Measurements from ENCODE around the gene RGP1.
A peak's percentile ranks its signal among the peaks of the same experiment; 100 is the strongest.

DNA sequence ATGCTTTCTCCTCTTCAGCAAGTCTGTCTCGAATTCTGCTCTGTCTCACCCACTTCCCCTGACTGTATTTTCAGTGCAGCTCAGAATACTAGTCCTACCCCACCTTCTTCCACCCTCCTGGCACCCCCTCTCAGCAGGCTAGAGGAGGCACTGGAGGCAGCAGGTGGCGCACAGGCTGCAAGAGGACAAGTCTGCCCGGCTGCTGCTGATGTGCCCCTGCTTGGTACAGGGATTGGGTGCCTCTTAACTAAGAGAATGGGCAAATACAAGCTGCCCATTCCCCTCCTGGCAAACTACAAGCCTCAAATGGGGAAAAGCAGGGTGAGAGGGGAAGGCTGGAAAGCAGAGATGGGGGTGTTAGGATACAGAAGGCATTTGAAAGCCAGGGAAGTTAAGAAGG lies 22.2 kb upstream of the RGP1 start:
- TF ChIP-seq, protein P1, sequence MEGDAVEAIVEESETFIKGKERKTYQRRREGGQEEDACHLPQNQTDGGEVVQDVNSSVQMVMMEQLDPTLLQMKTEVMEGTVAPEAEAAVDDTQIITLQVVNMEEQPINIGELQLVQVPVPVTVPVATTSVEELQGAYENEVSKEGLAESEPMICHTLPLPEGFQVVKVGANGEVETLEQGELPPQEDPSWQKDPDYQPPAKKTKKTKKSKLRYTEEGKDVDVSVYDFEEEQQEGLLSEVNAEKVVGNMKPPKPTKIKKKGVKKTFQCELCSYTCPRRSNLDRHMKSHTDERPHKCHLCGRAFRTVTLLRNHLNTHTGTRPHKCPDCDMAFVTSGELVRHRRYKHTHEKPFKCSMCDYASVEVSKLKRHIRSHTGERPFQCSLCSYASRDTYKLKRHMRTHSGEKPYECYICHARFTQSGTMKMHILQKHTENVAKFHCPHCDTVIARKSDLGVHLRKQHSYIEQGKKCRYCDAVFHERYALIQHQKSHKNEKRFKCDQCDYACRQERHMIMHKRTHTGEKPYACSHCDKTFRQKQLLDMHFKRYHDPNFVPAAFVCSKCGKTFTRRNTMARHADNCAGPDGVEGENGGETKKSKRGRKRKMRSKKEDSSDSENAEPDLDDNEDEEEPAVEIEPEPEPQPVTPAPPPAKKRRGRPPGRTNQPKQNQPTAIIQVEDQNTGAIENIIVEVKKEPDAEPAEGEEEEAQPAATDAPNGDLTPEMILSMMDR (conservative IDR thresholded peaks at IDR 0.05; ENCODE audit: low read length), result peak; percentile 75
- TF ChIP-seq EZH2phosphoT487 (IDR thresholded peaks at IDR 0.05; ENCODE audit: borderline replicate concordance, low read depth, low read length), result no peak
